GM23248 (cell line): ENCODE measurements around the gene ADCY5.

Experiments
- EZH2 ChIP-seq: fragments of 200-600 bp; sonication (generic); IDR thresholded peaks from 2 replicates; pipeline ENCODE4 v1.6.1; 2018; ENCODE audit warnings: antibody characterized with exemption, mild to moderate bottlenecking; ENCODE audit not compliant: insufficient read depth, poor library complexity, severe bottlenecking
- EZH2phosphoT487 ChIP-seq: fragments of 200-600 bp; sonication (generic); IDR thresholded peaks from 2 replicates; pipeline ENCODE4 v1.6.1; 2018; ENCODE audit warnings: antibody characterized with exemption, moderate library complexity, mild to moderate bottlenecking, low read depth; ENCODE audit not compliant: insufficient read depth

- TF ChIP-seq EZH2, result no peak
- no peak for TF ChIP-seq EZH2phosphoT487
Observed at GRCh38 chr3:123394391-123395020, 54.4 kb downstream of the ADCY5 start.
